Central memory CD8-positive, alpha-beta T cell (primary cell): ENCODE data around the gene GFOD1.
A peak's percentile ranks its signal among the peaks of the same experiment; 100 is the strongest.

ENCODE experiments used
- ATAC-seq: fragments of 150-1000 bp; cut with Tn5 transposase; replicated peaks from 2 replicates; pipeline ENCODE4 v1.10.0; 2022; ENCODE audit warnings: mild to moderate bottlenecking, moderate FRiP score, moderate number of reproducible peaks; ENCODE audit not compliant: poor library complexity, severe bottlenecking; ENCODE audit errors: extremely low read depth
- DNase-seq, 2 donors: peaks; one replicate each; pipeline ENCODE4 v3.0.0; 2021; ENCODE audit warnings: low spot score in 2 of 2
- H3K27ac Mint-ChIP-seq: one replicate; pipeline ENCODE4 v1.8.0; 2022; ENCODE audit warnings: low read depth, mild to moderate bottlenecking, moderate library complexity, mixed read lengths
- H3K27me3 Mint-ChIP-seq: one replicate; pipeline ENCODE4 v1.8.0; 2022; ENCODE audit warnings: mixed read lengths
- H3K36me3 Mint-ChIP-seq: one replicate; pipeline ENCODE4 v1.8.0; 2022; ENCODE audit warnings: mild to moderate bottlenecking, moderate library complexity, mixed read lengths; ENCODE audit not compliant: insufficient read depth
- H3K4me1 Mint-ChIP-seq: one replicate; pipeline ENCODE4 v1.8.0; 2022; ENCODE audit warnings: mixed read lengths
- H3K4me3 Mint-ChIP-seq: one replicate; pipeline ENCODE4 v1.8.0; 2022; ENCODE audit warnings: mild to moderate bottlenecking, moderate library complexity, mixed read lengths
- H3K9me3 Mint-ChIP-seq: one replicate; pipeline ENCODE4 v1.8.0; 2022; ENCODE audit warnings: mixed read lengths

The GFOD1 gene

GRCh38 chr6:13384966-13385365 is 102.4 kb downstream of the GFOD1 start:
- H3K4me3 Mint-ChIP-seq = no peak overlapping the region

GRCh38 chr6:13384506-13384905 is 102.9 kb downstream of the GFOD1 start:
- Mint-ChIP-seq H3K9me3 (no peaks in the 10 kb centered on the region), H3K27ac (peak overlapping the region; percentile 67)

More at GRCh38 chr6:13384966-13385365, 102.4 kb downstream of the GFOD1 start:
- ATAC-seq = no peak
- DNase-seq = no peak
- H3K4me1 Mint-ChIP-seq = peaks cover 19% of the 10 kb centered on the region
- H3K27me3 Mint-ChIP-seq = no peaks in the 10 kb centered on the region
- H3K27ac Mint-ChIP-seq = peak overlapping the region; percentile 67
- H3K36me3 Mint-ChIP-seq = no peaks in the 10 kb centered on the region
- no peaks in the 10 kb centered on the region for H3K9me3 Mint-ChIP-seq

GRCh38 chr6:13383328-13384163 is 103.9 kb downstream of the GFOD1 start:
- H3K9me3 Mint-ChIP-seq = no peaks in the 10 kb centered on the region
- no peaks in the 10 kb centered on the region for H3K36me3 Mint-ChIP-seq
- peak overlapping the region; percentile 82 for H3K27ac Mint-ChIP-seq
- DNase-seq (peak in 1 of 2 donors; percentile 36), ATAC-seq (peak; percentile 99)
- H3K4me1 Mint-ChIP-seq = peaks cover 19% of the 10 kb centered on the region
- H3K27me3 Mint-ChIP-seq = no peaks in the 10 kb centered on the region
- H3K4me3 Mint-ChIP-seq = no peak overlapping the region

More at GRCh38 chr6:13384506-13384905, 102.9 kb downstream of the GFOD1 start:
- no peaks in the 10 kb centered on the region for H3K36me3 Mint-ChIP-seq
- H3K4me1 Mint-ChIP-seq = peaks cover 19% of the 10 kb centered on the region
- H3K4me3 Mint-ChIP-seq = no peak overlapping the region
- DNase-seq = no peak
- H3K27me3 Mint-ChIP-seq = no peaks in the 10 kb centered on the region
- ATAC-seq = no peak

GRCh38 chr6:13380761-13381160 is 106.6 kb downstream of the GFOD1 start:
- Mint-ChIP-seq H3K4me3 (no peak overlapping the region), H3K9me3 (no peaks in the 10 kb centered on the region), H3K27ac (no peak overlapping the region), H3K4me1 (peaks cover 26% of the 10 kb centered on the region), H3K27me3 (no peaks in the 10 kb centered on the region), H3K36me3 (peaks cover 1% of the 10 kb centered on the region)
- ATAC-seq (no peak), DNase-seq (no peak)

- H3K27ac Mint-ChIP-seq = no peak overlapping the region
- H3K9me3 Mint-ChIP-seq = no peaks in the 10 kb centered on the region
- H3K4me3 Mint-ChIP-seq = no peak overlapping the region
- peaks cover 1% of the 10 kb centered on the region for H3K36me3 Mint-ChIP-seq
- DNase-seq (no peak), ATAC-seq (no peak)
- no peaks in the 10 kb centered on the region for H3K27me3 Mint-ChIP-seq
- peaks cover 37% of the 10 kb centered on the region for H3K4me1 Mint-ChIP-seq
These were observed 108.5 kb downstream of the GFOD1 start for GRCh38 chr6:13378669-13379590.

- Mint-ChIP-seq H3K27ac (no peak overlapping the region), H3K4me1 (peaks cover 33% of the 10 kb centered on the region)
- ATAC-seq = no peak
These were observed 110.2 kb downstream of the GFOD1 start for GRCh38 chr6:13377054-13377758.

GRCh38 chr6:13375360-13375878 is 112.0 kb downstream of the GFOD1 start:
- peak; percentile 82 for ATAC-seq
- Mint-ChIP-seq H3K36me3 (peaks cover 1% of the 10 kb centered on the region), H3K9me3 (no peaks in the 10 kb centered on the region), H3K27ac (peak overlapping the region; percentile 33), H3K4me1 (peaks cover 32% of the 10 kb centered on the region), H3K27me3 (no peaks in the 10 kb centered on the region), H3K4me3 (peak overlapping the region; percentile 63)
- peak in 1 of 2 donors; percentile 13 for DNase-seq

More at GRCh38 chr6:13377054-13377758, 110.2 kb downstream of the GFOD1 start:
- H3K27me3 Mint-ChIP-seq = no peaks in the 10 kb centered on the region
- no peak for DNase-seq
- H3K4me3 Mint-ChIP-seq = no peak overlapping the region
- H3K9me3 Mint-ChIP-seq = no peaks in the 10 kb centered on the region
- peaks cover 1% of the 10 kb centered on the region for H3K36me3 Mint-ChIP-seq

- H3K27ac Mint-ChIP-seq = peak overlapping the region; percentile 13
- no peaks in the 10 kb centered on the region for H3K9me3 Mint-ChIP-seq
- no peak for DNase-seq
- H3K36me3 Mint-ChIP-seq = peaks cover 1% of the 10 kb centered on the region
- no peak for ATAC-seq
- H3K4me3 Mint-ChIP-seq = no peak overlapping the region
- no peaks in the 10 kb centered on the region for H3K27me3 Mint-ChIP-seq
- H3K4me1 Mint-ChIP-seq = peaks cover 32% of the 10 kb centered on the region
These were observed 113.5 kb downstream of the GFOD1 start for GRCh38 chr6:13373919-13374318.

- no peak for DNase-seq
- H3K27ac Mint-ChIP-seq = peak overlapping the region; percentile 13
- H3K27me3 Mint-ChIP-seq = no peaks in the 10 kb centered on the region
- no peak for ATAC-seq
- H3K36me3 Mint-ChIP-seq = peaks cover 1% of the 10 kb centered on the region
- H3K9me3 Mint-ChIP-seq = no peaks in the 10 kb centered on the region
- H3K4me3 Mint-ChIP-seq = no peak overlapping the region
- H3K4me1 Mint-ChIP-seq = peaks cover 32% of the 10 kb centered on the region
These were observed 113.9 kb downstream of the GFOD1 start for GRCh38 chr6:13373488-13373886.

GRCh38 chr6:13372688-13373487 is 114.5 kb downstream of the GFOD1 start:
- ATAC-seq = no peak
- Mint-ChIP-seq H3K27me3 (no peaks in the 10 kb centered on the region), H3K36me3 (no peaks in the 10 kb centered on the region), H3K4me1 (peaks cover 32% of the 10 kb centered on the region), H3K27ac (peak overlapping the region; percentile 13), H3K4me3 (no peak overlapping the region), H3K9me3 (no peaks in the 10 kb centered on the region)
- DNase-seq = no peak

GRCh38 chr6:13372076-13372475 is 115.3 kb downstream of the GFOD1 start:
- peaks cover 32% of the 10 kb centered on the region for H3K4me1 Mint-ChIP-seq
- ATAC-seq (no peak), DNase-seq (no peak)
- H3K36me3 Mint-ChIP-seq = no peaks in the 10 kb centered on the region
- H3K27ac Mint-ChIP-seq = no peak overlapping the region
- H3K9me3 Mint-ChIP-seq = no peaks in the 10 kb centered on the region
- no peak overlapping the region for H3K4me3 Mint-ChIP-seq
- no peaks in the 10 kb centered on the region for H3K27me3 Mint-ChIP-seq
